OCI-LY1 (cell line): ENCODE measurements around the gene FTCD.

Experiments used
- H2AFZ ChIP-seq: fragments of 200-600 bp; sonication (generic), shearing (Covaris generic); 2 replicates; pipeline ENCODE4 v1.6.0; 2014; ENCODE audit warnings: antibody characterized with exemption, mild to moderate bottlenecking, low read length
- H3F3A ChIP-seq: fragments of 200-600 bp; sonication (generic), shearing (Covaris generic); 2 replicates; pipeline ENCODE4 v1.6.0; 2014; ENCODE audit warnings: mild to moderate bottlenecking, antibody characterized with exemption, low read length, moderate library complexity; ENCODE audit not compliant: insufficient read depth
- H3K27ac ChIP-seq: fragments of 200-600 bp; sonication (generic); 2 replicates; pipeline ENCODE4 v1.5.1; 2014; ENCODE audit warnings: low read length, mixed run types, mild to moderate bottlenecking, low read depth; ENCODE audit not compliant: poor library complexity, severe bottlenecking
- H3K27me3 ChIP-seq: fragments of 200-600 bp; sonication (generic); 2 replicates; pipeline ENCODE4 v1.6.0; 2014; ENCODE audit warnings: antibody characterized with exemption, mild to moderate bottlenecking, low read length, moderate library complexity; ENCODE audit not compliant: insufficient read depth
- H3K36me3 ChIP-seq: fragments of 200-600 bp; sonication (generic); 2 replicates; pipeline ENCODE4 v1.6.1; 2014; ENCODE audit warnings: mild to moderate bottlenecking, antibody characterized with exemption, low read length, moderate library complexity, mixed read lengths; ENCODE audit not compliant: insufficient read depth
- H3K4me1 ChIP-seq: fragments of 200-600 bp; sonication (generic); 2 replicates; pipeline ENCODE4 v1.5.1; 2014; ENCODE audit warnings: mild to moderate bottlenecking, low read length, moderate library complexity; ENCODE audit not compliant: insufficient read depth, severe bottlenecking
- H3K4me2 ChIP-seq: fragments of 200-600 bp; sonication (generic), shearing (Covaris generic); 2 replicates; pipeline ENCODE4 v1.6.1; 2014; ENCODE audit warnings: low read length
- H3K4me3 ChIP-seq: fragments of 200-600 bp; sonication (generic); 2 replicates; pipeline ENCODE4 v1.5.1; 2014; ENCODE audit warnings: low read length, low read depth, mild to moderate bottlenecking, mixed read lengths; ENCODE audit not compliant: poor library complexity, severe bottlenecking
- H3K79me2 ChIP-seq: fragments of 200-600 bp; shearing (Covaris generic); 2 replicates; pipeline ENCODE4 v1.6.1; 2016; ENCODE audit warnings: mixed run types, low read length, mixed read lengths; ENCODE audit not compliant: insufficient read depth
- H3K9ac ChIP-seq: fragments of 200-600 bp; sonication (generic), shearing (Covaris generic); 2 replicates; pipeline ENCODE4 v1.6.1; 2014; ENCODE audit warnings: mild to moderate bottlenecking, low read length, mixed read lengths
- H3K9me2 ChIP-seq: fragments of 200-600 bp; sonication (generic), shearing (Covaris generic); 2 replicates; pipeline ENCODE4 v1.6.1; 2014; ENCODE audit warnings: low read depth, mild to moderate bottlenecking, low read length, mixed read lengths
- H3K9me3 ChIP-seq: fragments of 200-600 bp; shearing (Covaris generic); 2 replicates; pipeline ENCODE4 v1.6.1; 2014; ENCODE audit warnings: low read length, mixed read lengths
- H4K20me1 ChIP-seq: fragments of 200-600 bp; sonication (generic), shearing (Covaris generic); 2 replicates; pipeline ENCODE4 v1.6.0; 2016; ENCODE audit warnings: mild to moderate bottlenecking, low read length; ENCODE audit not compliant: insufficient read depth
- EZH2 ChIP-seq: fragments of 200-600 bp; sonication (generic), shearing (Covaris generic); IDR thresholded peaks from 2 replicates; pipeline ENCODE4 v1.8.0; 2017; ENCODE audit warnings: borderline replicate concordance, mixed run types, mild to moderate bottlenecking, antibody characterized with exemption, low read length, moderate library complexity, mixed read lengths
- TF ChIP-seq, protein P1 (sequence below): fragments of 200-600 bp; sonication (generic), shearing (Covaris generic); IDR thresholded peaks from 2 replicates; pipeline ENCODE4 v1.5.1; 2017; ENCODE audit warnings: mild to moderate bottlenecking, antibody characterized with exemption, low read length, moderate library complexity, mixed read lengths

Gene FTCD

DNA sequence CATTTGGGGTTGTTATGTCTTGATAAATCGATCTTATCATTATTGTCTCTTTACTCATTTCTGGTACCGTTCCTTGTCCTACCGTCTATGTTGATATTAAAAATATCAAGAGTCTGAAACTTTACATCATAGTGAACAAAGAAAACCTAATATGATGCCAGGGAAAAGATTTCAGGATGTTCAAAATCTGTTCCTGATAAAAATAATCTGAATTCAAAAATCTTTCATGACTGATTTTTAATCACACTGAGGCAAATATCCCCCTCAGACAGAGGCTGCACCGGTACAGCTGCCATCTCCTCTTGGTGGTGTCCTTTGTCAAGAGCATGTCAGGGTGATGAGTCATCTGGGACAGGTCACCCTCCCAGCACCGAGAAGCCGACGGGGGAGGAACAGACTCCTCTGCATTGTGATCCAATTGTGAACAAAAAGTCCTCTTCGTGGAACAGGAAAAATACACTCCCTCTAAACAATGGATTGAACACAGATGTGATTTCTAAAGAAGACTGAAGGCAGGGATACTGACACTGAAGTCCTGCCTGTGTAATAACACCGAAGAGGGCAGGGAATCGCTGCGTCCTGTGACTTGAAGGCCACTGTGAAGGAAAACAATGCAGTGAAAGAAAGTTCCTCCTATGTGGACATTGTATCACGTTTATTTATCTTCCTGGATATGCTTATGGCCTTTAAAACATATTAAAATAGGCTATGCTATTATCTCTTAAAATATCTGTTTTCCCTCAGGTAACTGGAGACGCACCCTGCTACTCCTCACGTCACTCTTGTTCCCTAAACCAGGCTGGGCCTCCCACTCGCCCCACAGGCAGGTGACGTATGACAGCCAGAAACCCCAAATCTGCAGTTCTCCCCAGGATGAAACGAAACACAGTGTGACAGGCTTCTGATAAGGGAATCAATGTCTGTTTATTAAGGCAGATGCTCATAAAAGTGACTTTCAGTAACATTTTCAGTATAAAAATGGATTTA is 33.1 kb upstream of the FTCD start:
- Histone ChIP-seq H3K9ac (no peak overlapping the region), H3K9me2 (no peaks in the 10 kb centered on the region), H4K20me1 (no peaks in the 10 kb centered on the region), H2AFZ (no peak overlapping the region), H3K79me2 (no peaks in the 10 kb centered on the region), H3K27ac (peak overlapping the region; percentile 40), H3K4me1 (peaks cover 30% of the 10 kb centered on the region), H3F3A (no peaks in the 10 kb centered on the region; the same call in 1 of the 2 replicates), H3K36me3 (peaks cover 31% of the 10 kb centered on the region), H3K9me3 (no peaks in the 10 kb centered on the region), H3K4me3 (no peak overlapping the region), H3K27me3 (no peaks in the 10 kb centered on the region), H3K4me2 (no peak overlapping the region)
- no peak for TF ChIP-seq EZH2
- TF ChIP-seq, protein P1, sequence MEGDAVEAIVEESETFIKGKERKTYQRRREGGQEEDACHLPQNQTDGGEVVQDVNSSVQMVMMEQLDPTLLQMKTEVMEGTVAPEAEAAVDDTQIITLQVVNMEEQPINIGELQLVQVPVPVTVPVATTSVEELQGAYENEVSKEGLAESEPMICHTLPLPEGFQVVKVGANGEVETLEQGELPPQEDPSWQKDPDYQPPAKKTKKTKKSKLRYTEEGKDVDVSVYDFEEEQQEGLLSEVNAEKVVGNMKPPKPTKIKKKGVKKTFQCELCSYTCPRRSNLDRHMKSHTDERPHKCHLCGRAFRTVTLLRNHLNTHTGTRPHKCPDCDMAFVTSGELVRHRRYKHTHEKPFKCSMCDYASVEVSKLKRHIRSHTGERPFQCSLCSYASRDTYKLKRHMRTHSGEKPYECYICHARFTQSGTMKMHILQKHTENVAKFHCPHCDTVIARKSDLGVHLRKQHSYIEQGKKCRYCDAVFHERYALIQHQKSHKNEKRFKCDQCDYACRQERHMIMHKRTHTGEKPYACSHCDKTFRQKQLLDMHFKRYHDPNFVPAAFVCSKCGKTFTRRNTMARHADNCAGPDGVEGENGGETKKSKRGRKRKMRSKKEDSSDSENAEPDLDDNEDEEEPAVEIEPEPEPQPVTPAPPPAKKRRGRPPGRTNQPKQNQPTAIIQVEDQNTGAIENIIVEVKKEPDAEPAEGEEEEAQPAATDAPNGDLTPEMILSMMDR: no peak

GRCh38 chr21:46187814-46188213 is 32.4 kb upstream of the FTCD start:
- TF ChIP-seq EZH2: no peak
- no peaks in the 10 kb centered on the region for H3K9me3 ChIP-seq
- H3K36me3 ChIP-seq: peaks cover 28% of the 10 kb centered on the region
- no peak overlapping the region for H3K9ac ChIP-seq
- peaks cover 36% of the 10 kb centered on the region for H3K4me1 ChIP-seq
- peak overlapping the region; percentile 40 for H3K27ac ChIP-seq
- no peaks in the 10 kb centered on the region for H3K79me2 ChIP-seq
- no peaks in the 10 kb centered on the region for H3K27me3 ChIP-seq
- no peaks in the 10 kb centered on the region for H4K20me1 ChIP-seq
- no peak overlapping the region for H3K4me3 ChIP-seq
- no peak overlapping the region for H2AFZ ChIP-seq
- no peaks in the 10 kb centered on the region; the same call in 1 of the 2 replicates for H3F3A ChIP-seq
- no peaks in the 10 kb centered on the region for H3K9me2 ChIP-seq
- H3K4me2 ChIP-seq: no peak overlapping the region

GRCh38 chr21:46187261-46187660 is 31.9 kb upstream of the FTCD start:
- H3K4me2 ChIP-seq: no peak overlapping the region
- H3K9ac ChIP-seq: no peak overlapping the region
- peaks cover 25% of the 10 kb centered on the region; the same call in 1 of the 2 replicates for H3K36me3 ChIP-seq
- H3K9me3 ChIP-seq: no peaks in the 10 kb centered on the region
- no peaks in the 10 kb centered on the region; the same call in 1 of the 2 replicates for H3F3A ChIP-seq
- peak overlapping the region; percentile 40 for H3K27ac ChIP-seq
- H3K27me3 ChIP-seq: no peaks in the 10 kb centered on the region
- no peaks in the 10 kb centered on the region for H3K9me2 ChIP-seq
- no peak overlapping the region for H2AFZ ChIP-seq
- no peaks in the 10 kb centered on the region for H4K20me1 ChIP-seq
- no peaks in the 10 kb centered on the region for H3K79me2 ChIP-seq
- TF ChIP-seq, protein P1: no peak
- no peak for TF ChIP-seq EZH2
- no peak overlapping the region for H3K4me3 ChIP-seq
- H3K4me1 ChIP-seq: peaks cover 38% of the 10 kb centered on the region
